HG03280 (cell line): ENCODE results near the gene DDX54.
"Not testable (repeated sequence)": the region's sequence is repeated elsewhere in the genome, so short reads cannot be mapped to it uniquely, and the experiment has no call there.

Experiments used
- ATAC-seq: cut with Tn5 transposase; IDR thresholded peaks from one replicate; pipeline ENCODE4 v1.9.1; 2021; ENCODE audit warnings: mild to moderate bottlenecking, moderate library complexity; ENCODE audit not compliant: unreplicated experiment

DDX54 gene

GRCh38 chr12:113145720-113146551 lies 39.3 kb downstream of the DDX54 start:
- ATAC-seq: no peak

DNA sequence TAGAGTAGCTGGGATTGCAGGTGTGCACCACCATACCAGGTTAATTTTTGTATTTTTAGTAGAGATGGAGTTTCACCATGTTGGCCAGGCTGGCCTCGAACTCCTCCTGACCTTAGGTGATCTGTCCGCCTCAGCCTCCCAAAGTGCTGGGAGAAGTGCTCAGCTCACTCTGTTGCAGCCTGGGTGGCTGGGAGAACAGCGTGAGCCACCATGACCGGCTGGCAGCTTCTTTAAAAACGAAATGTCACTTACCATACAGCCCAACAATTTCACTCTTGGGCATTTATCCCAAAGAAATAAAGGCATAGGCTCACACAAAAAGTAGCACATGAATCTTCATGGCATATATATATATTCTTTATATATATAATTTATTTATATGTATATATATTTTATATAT lies 40.5 kb downstream of the DDX54 start:
- no peak for ATAC-seq

DNA sequence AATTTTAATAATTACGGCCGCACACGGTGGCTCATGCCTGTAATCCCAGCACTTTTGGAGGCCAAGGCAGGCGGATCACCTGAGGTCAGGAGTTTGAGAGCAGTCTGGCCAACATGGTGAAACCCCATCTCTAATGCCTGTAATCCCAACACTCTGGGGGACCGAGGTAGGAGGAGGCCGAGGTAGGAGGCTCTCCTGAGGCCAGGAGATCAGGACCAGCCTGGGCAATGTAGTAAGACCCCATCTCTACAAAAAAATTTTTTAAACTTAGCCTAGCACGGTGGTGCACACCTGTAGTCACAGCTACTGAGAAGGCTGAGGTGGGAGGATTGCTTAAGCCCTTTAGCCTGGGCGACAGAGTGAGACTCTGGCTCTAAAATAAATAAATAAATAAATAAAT lies 41.3 kb downstream of the DDX54 start:
- ATAC-seq: no peak

- no peak for ATAC-seq
Observed at GRCh38 chr12:113142886-113143332, 42.4 kb downstream of the DDX54 start.

- no peak for ATAC-seq
Observed at GRCh38 chr12:113142173-113142885, 42.9 kb downstream of the DDX54 start.

DNA sequence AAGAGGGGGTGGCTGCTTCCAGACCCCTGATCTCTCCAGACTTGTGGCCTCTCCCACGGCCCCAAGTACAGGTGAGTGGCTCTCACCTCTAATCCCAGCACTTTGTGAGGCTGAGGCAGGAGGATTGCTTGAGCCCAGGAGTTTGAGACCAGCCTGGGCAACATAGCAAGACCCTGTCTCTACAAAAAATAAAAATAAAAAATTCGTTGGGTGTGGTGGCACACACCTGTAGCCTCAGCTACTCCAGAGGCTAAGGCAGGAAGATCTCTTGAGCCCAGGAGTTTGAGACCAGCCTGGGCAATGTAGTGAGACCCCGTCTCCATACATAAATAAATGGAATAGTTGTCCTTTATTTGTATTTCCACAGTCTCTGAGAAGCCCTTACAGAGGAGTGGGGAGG lies 43.6 kb downstream of the DDX54 start:
- not testable (repeated sequence) for ATAC-seq

GRCh38 chr12:113140706-113141105 lies 44.6 kb downstream of the DDX54 start:
- ATAC-seq: no peak

GRCh38 chr12:113138826-113139225 lies 46.5 kb downstream of the DDX54 start:
- no peak for ATAC-seq

DNA sequence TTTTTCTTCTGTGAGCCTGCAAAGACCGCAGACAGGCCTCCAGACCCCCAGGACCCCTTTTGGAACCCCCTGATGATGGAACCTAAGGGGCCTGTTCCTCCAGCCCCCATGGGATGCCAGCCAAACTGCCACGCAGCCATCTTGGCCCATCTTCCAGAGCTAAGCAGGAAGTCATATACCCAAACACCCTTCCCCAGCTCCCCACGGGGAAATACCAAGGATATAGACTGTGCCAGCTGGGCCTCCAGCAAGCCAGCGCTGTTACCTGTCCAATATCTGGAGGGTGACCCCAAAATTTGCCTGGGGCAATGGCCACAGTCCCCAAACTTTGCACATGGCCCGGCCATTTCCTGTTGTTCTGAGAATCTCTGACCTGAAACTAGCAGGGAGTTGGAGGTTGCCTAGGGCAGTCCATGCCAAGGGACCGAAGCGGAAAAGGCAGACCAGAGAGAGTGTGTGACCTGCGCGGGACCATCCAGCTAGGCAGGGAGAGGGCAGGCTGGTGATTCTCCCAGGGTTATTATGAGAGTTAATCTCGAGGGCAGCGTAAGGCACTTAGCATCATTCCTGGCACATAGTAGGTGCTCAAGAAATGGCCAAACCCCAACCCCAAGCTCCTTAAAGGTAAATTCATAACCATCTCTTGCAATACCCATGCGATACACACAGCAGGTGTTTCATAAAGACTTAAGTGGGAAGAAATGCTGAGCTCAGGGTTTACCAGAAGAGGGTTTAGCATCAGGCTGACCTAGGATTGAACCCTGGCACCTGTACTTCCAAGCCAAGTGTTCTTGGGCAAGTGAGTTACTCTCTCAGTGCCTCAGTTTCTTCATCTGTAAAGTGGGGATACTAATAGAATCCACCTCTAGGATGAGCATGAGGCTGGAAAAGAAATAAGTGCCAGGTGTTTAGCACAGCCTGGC lies 47.2 kb downstream of the DDX54 start:
- no peak for ATAC-seq

- no peak for ATAC-seq
Observed at GRCh38 chr12:113136990-113137511, 48.2 kb downstream of the DDX54 start.

- no peak for ATAC-seq
Observed at GRCh38 chr12:113136128-113136989, 48.9 kb downstream of the DDX54 start.

DNA sequence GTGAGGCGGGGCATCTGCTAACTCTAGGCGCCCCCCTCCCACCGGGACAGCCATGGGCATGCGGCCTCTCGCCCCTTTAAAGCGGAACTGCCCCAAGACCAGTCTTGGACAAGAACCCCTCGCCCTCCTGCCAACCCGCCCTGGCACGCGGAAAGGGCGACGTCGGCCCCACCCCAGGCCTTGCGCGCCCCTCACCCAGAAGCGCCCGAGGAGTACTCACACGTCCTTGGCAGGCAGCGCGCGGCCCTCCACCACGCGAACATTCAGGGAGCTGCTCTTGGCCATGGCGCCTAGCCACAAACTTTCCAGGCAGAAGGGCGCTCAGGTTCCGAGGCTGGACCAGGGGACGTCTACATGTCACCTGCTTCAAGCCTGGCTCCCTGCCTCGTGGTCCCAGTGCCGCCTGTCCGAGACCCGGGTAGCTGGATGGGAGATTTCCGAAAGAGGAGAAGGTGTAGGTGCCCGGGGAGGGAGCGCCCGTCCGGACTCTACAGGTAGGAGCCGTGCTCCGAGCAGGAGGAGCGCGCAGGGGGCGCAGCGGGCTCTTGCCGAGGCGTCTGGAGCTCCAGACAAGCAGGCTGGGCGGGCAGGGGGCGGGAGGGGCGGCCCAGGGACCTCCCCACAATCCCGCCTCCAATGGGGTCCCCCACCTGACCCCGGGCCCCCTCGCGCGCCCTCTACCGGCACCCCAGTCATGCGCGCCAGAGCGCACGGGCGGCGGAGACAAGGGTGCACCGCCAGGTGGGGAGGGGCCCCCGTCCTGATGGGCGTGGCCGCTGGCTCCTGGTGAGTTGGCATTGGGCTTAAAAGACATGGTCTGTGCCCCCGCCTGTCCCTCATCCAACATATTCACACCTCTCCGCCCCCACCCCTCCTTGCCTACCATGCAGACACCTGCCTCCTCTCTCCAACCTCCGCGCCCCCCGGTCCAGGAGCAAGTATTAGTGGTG lies 49.8 kb downstream of the DDX54 start, which contains the start of gene RASAL1:
TSS of gene RASAL1 (minus strand) at position 584 of the 950 bp plus-strand sequence. CDS start at position 285, 299 bp downstream.
- peak; percentile 47 for ATAC-seq

GRCh38 chr12:113134521-113134951 lies 50.7 kb downstream of the DDX54 start:
- ATAC-seq: no peak

GRCh38 chr12:113134071-113134470 lies 51.2 kb downstream of the DDX54 start:
- ATAC-seq: no peak

DNA sequence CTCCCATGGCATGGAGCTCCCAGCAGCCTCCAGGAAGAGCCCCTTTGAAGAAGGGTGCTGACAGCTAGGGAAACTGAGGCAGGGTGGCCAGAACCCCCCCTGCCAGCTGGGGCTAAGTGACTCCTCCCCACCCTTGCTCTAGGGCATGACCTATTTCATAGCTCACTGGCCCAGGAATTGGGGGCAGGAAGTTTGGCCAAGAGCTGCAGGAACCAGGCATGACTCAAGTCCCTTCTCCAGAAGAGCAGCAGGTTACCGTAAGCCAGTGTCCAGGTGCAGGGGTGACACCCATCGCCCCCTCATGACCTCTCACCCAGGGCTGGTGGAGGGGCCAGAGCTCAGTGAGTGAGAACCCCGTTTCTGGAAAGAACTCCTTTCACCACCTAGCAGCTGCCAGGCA lies 51.6 kb downstream of the DDX54 start:
- ATAC-seq: no peak

GRCh38 chr12:113133036-113133435 lies 52.2 kb downstream of the DDX54 start:
- ATAC-seq: no peak

- no peak for ATAC-seq
Observed at GRCh38 chr12:113131556-113131955, 53.7 kb downstream of the DDX54 start.

DNA sequence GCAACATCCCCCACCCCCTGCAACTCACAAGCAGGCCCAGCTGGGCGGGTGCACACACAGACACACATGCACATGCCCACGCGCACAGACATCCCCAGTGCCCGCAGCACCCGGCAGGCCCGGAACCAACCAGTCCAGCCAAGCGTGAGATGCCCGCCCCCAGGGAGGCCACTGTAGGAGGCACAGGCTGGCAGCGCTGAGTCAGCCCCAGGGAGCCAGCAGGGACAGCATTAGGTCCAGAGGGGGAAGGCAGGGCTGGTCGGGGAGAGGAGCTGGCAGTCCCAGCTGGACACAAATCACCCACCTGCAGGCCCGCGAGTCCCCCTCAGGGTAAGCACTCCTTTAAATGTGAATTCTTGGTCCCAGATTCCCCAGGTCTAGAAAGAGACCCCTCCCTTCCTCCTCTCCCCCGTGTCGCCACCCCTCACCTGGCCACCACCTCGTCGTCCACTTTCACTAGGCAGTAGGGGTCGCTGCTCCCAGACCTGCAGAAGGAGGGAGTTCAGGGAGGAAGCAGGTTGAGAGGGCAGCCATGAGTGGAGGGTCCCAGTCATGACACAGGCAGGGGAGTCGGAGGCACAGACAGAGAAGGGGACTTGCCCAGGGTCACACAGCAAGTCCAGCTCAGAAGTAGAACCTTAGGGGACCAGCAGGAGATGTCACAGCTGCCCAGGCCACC lies 54.7 kb downstream of the DDX54 start:
- no peak for ATAC-seq
